Stimulated activated effector memory CD8-positive, alpha-beta T cell treated with anti-CD3 and anti-CD28 coated beads, Interleukin-12 subunit alpha, Interleukin-12 subunit beta, amount 100 ng/mL, for 72 hours (primary cell): Measurements from ENCODE around the gene TRAF1.
A peak's percentile ranks its signal among the peaks of the same experiment; 100 is the strongest.

ENCODE experiments used
- ATAC-seq: fragments of 150-1000 bp; cut with Tn5 transposase; 2 replicates; pipeline ENCODE4 v1.10.0; 2021
- DNase-seq, 2 donors: peaks; one replicate each; pipeline ENCODE4 v3.0.0; 2021 to 2022; ENCODE audit warnings: low spot score in 2 of 2
- H3K27ac Mint-ChIP-seq: one replicate; pipeline ENCODE4 v1.8.0; 2022; ENCODE audit warnings: mild to moderate bottlenecking, mixed read lengths
- H3K36me3 Mint-ChIP-seq: one replicate; pipeline ENCODE4 v1.8.0; 2022; ENCODE audit warnings: mild to moderate bottlenecking, mixed read lengths
- H3K4me1 Mint-ChIP-seq: one replicate; pipeline ENCODE4 v1.8.0; 2022; ENCODE audit warnings: mixed read lengths
- H3K4me3 Mint-ChIP-seq: one replicate; pipeline ENCODE4 v1.8.0; 2022; ENCODE audit warnings: mild to moderate bottlenecking, mixed read lengths
- H3K9me3 Mint-ChIP-seq: one replicate; pipeline ENCODE4 v1.8.0; 2022; ENCODE audit warnings: mixed read lengths

Gene TRAF1

DNA sequence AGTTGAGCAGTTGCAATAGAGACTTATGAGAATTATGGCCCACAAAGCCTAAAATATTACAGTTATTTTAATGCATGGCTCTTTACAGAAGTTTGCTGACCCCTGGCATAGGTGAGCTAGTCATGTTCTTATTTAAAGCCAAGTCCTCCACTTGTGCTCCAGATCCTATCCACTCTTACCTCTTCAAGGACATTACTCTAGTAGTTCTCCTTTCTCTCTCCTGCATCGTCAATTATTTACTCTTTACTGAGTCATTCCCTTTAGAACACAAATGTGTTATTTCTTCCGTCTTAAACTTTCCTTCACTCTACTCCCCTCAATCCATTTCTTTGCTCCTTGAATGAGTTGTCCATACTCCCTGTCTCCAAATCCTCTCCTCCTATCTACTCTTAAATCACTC is 20.6 kb upstream of the TRAF1 start:
- Mint-ChIP-seq H3K9me3 (no peaks in the 10 kb centered on the region), H3K4me3 (no peak overlapping the region), H3K36me3 (no peaks in the 10 kb centered on the region), H3K27ac (no peak overlapping the region), H3K4me1 (no peaks in the 10 kb centered on the region)
- no peak for ATAC-seq
- no peak for DNase-seq

DNA sequence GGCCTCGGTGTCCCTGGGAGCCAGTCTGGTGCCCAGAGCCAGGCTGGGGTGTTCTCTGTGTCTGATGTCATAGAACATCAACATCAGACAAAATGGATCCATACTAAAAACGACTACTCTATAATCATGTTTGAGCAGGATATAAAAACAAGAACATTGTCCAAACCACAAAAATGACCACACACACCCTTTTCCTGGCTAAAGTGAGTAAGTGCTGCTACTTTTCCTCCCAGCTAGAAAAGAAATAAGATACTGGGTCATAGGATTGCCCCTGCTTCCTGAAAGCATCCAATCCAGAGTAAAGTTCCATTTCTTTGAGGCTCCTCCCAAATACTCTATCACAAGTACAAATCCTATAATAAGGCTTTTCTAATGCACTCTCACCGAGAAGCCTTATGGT is 19.7 kb upstream of the TRAF1 start:
- no peak overlapping the region for H3K4me3 Mint-ChIP-seq
- no peaks in the 10 kb centered on the region for H3K9me3 Mint-ChIP-seq
- no peak overlapping the region for H3K27ac Mint-ChIP-seq
- H3K4me1 Mint-ChIP-seq = no peaks in the 10 kb centered on the region
- ATAC-seq = no peak
- no peaks in the 10 kb centered on the region for H3K36me3 Mint-ChIP-seq
- DNase-seq = no peak

DNA sequence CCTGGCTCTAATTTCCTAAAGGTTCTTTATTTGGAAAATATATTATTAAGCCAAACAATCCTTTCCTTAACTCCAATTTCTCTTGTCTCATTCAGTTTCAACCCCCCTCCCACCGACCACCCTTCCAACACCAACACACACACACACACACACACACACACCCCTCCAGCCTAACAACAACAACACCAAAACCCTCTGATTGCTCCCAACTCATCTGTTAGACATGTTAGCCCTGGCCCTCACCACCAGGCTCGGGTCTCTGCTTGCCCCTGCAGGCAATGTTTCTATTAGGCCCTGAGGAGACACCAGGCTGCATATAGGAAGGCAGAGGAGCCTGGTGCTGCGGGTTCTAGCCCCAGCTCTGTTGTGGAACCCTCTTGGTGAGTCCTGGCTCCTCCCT is 18.4 kb upstream of the TRAF1 start:
- H3K4me3 Mint-ChIP-seq = no peak overlapping the region
- ATAC-seq (no peak), DNase-seq (no peak)
- H3K4me1 Mint-ChIP-seq = no peaks in the 10 kb centered on the region
- H3K27ac Mint-ChIP-seq = no peak overlapping the region
- H3K36me3 Mint-ChIP-seq = no peaks in the 10 kb centered on the region
- no peaks in the 10 kb centered on the region for H3K9me3 Mint-ChIP-seq

GRCh38 chr9:120944434-120944843 is 17.8 kb upstream of the TRAF1 start:
- Mint-ChIP-seq H3K4me1 (no peaks in the 10 kb centered on the region), H3K4me3 (no peak overlapping the region), H3K27ac (no peak overlapping the region), H3K36me3 (no peaks in the 10 kb centered on the region), H3K9me3 (no peaks in the 10 kb centered on the region)
- no peak for ATAC-seq
- no peak for DNase-seq

DNA sequence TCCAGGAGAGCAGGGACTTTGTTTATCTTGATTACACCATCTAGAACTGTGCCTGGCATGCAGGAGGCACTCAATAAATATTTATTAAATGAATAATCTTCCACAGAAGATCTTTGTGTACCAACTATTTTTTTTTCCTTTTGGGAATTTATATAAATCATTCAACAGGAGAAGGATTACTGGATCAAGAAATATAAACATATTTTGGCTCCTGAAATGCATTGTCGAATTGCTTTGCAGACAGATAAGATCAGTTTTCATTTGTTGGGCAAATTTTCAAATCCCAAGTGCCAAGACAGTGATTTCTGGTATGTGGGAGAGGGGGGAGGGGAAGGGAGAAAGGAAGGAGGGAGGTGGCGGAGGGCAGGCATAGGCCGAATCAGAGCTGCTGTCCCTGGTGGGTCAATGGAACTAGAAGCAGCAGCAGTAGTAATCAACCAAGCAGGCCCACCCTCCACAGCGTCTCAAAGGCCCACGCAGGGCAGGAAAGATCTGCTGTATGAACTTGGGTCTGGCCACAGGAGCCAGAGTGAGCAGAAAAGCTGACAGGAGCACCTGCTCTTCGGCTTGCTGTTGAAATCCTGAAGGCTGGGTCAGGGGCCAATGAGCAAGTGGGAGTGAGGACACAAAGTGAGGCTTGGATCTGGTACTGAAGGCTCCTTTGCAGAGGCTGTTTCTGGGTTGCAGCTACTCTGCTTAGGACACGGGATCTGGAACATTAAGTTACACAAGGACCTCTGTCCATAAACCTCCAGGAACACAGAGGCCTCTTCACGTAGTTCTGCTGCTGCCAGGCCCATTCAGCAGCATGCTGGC is 15.8 kb upstream of the TRAF1 start:
- H3K4me1 Mint-ChIP-seq = peaks cover 8% of the 10 kb centered on the region
- H3K4me3 Mint-ChIP-seq = no peak overlapping the region
- no peaks in the 10 kb centered on the region for H3K9me3 Mint-ChIP-seq
- no peak for ATAC-seq
- no peak overlapping the region for H3K27ac Mint-ChIP-seq
- no peaks in the 10 kb centered on the region for H3K36me3 Mint-ChIP-seq
- DNase-seq = no peak

- Mint-ChIP-seq H3K4me3 (no peak overlapping the region), H3K27ac (peak overlapping the region; percentile 24), H3K4me1 (peaks cover 19% of the 10 kb centered on the region), H3K36me3 (peaks cover 4% of the 10 kb centered on the region), H3K9me3 (no peaks in the 10 kb centered on the region)
- ATAC-seq (no peak), DNase-seq (no peak)
Measured at GRCh38 chr9:120941046-120941770, 14.6 kb upstream of the TRAF1 start.

GRCh38 chr9:120940573-120940972 is 14.0 kb upstream of the TRAF1 start:
- Mint-ChIP-seq H3K36me3 (peaks cover 4% of the 10 kb centered on the region), H3K9me3 (no peaks in the 10 kb centered on the region), H3K4me1 (peaks cover 25% of the 10 kb centered on the region), H3K27ac (no peak overlapping the region), H3K4me3 (no peak overlapping the region)
- ATAC-seq = no peak
- no peak for DNase-seq

- H3K36me3 Mint-ChIP-seq = peaks cover 4% of the 10 kb centered on the region
- H3K9me3 Mint-ChIP-seq = no peaks in the 10 kb centered on the region
- no peak overlapping the region for H3K4me3 Mint-ChIP-seq
- peaks cover 41% of the 10 kb centered on the region for H3K4me1 Mint-ChIP-seq
- ATAC-seq (no peak), DNase-seq (no peak)
- no peak overlapping the region for H3K27ac Mint-ChIP-seq
Measured at GRCh38 chr9:120938851-120939250, 12.3 kb upstream of the TRAF1 start.

- Mint-ChIP-seq H3K4me3 (no peak overlapping the region), H3K36me3 (peaks cover 4% of the 10 kb centered on the region), H3K27ac (peak overlapping the region; percentile 100), H3K9me3 (no peaks in the 10 kb centered on the region), H3K4me1 (peaks cover 52% of the 10 kb centered on the region)
- ATAC-seq (no peak), DNase-seq (no peak)
Measured at GRCh38 chr9:120937596-120937995, 11.0 kb upstream of the TRAF1 start.

DNA sequence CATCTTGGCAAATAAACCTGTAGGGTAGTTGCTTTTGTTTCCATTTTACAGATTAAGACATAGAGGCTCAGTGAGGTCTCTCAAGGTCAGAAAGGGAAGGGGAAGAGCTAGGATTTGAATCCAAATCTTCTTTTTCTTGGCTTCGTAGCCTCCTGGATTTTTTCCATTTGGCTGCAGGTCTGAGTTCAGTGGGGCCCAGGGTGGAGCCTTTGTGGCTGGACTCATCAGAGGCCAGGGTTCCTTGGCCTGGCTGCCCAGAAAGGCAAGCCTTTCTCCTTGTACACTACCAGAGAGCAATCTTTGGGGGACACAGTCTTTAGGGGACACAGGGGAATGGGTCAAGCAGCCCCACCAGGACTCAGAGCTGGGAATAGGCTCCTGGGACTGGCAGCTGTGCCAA is 10.5 kb upstream of the TRAF1 start:
- peaks cover 4% of the 10 kb centered on the region for H3K36me3 Mint-ChIP-seq
- no peak for DNase-seq
- no peak for ATAC-seq
- H3K9me3 Mint-ChIP-seq = no peaks in the 10 kb centered on the region
- peak overlapping the region; percentile 100 for H3K27ac Mint-ChIP-seq
- H3K4me1 Mint-ChIP-seq = peaks cover 56% of the 10 kb centered on the region
- H3K4me3 Mint-ChIP-seq = peak overlapping the region; percentile 48

DNA sequence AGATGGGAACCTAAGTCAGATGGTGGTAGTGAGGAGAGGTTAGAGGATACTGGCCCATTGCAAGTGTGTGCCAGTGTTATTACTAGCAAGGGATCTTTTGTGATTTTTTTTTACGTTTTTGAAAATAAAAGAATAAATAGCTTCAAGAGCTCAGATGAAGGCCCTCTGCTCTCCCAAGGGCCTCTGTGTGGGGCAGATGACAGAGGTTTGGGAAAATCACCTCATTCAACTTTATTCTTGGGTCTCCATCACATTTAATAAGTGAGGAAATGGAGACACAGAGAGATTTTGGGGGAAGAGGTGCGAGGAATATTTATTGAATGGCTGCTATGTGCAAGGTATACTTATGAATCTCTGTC is 10.1 kb upstream of the TRAF1 start:
- peaks cover 5% of the 10 kb centered on the region for H3K36me3 Mint-ChIP-seq
- H3K27ac Mint-ChIP-seq = peak overlapping the region; percentile 100
- DNase-seq (no peak), ATAC-seq (no peak)
- H3K4me1 Mint-ChIP-seq = peaks cover 60% of the 10 kb centered on the region
- H3K9me3 Mint-ChIP-seq = no peaks in the 10 kb centered on the region
- H3K4me3 Mint-ChIP-seq = peak overlapping the region; percentile 48

GRCh38 chr9:120936011-120936763 is 9.6 kb upstream of the TRAF1 start:
- Mint-ChIP-seq H3K9me3 (no peaks in the 10 kb centered on the region), H3K4me1 (peaks cover 66% of the 10 kb centered on the region), H3K36me3 (peaks cover 11% of the 10 kb centered on the region), H3K4me3 (peak overlapping the region; percentile 48), H3K27ac (peak overlapping the region; percentile 100)
- ATAC-seq (peak; percentile 83), DNase-seq (peak; percentile 90 to 94)

DNA sequence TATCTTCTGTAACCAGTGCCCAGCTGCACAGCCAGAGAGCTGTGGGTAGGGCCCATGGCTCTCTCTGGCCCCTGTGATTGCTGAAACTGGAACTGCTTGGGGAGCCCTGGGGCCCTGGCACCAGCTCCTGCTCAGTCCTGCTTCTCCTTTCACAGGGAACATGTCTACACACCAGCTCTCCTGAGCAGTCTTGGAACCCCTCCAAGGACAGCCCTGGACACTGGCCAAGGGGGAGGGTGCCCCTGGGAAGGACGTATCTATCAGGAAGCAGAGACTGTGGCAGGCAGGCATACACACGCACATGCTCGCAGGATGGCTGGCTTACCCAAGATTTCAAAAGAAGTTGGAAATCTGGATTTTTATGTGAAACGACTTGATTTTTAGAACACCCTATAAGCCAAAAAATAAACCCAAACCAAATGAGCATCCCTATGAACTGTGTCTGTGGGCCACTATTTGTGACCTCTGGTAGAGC is 8.8 kb upstream of the TRAF1 start:
- DNase-seq (peak in 1 of 2 donors; percentile 62), ATAC-seq (no peak)
- peak overlapping the region; percentile 100 for H3K27ac Mint-ChIP-seq
- H3K4me1 Mint-ChIP-seq = peaks cover 71% of the 10 kb centered on the region
- no peaks in the 10 kb centered on the region for H3K9me3 Mint-ChIP-seq
- peak overlapping the region; percentile 48 for H3K4me3 Mint-ChIP-seq
- peaks cover 14% of the 10 kb centered on the region for H3K36me3 Mint-ChIP-seq

GRCh38 chr9:120934281-120934680 is 7.7 kb upstream of the TRAF1 start:
- Mint-ChIP-seq H3K4me3 (peak overlapping the region; percentile 87), H3K36me3 (peaks cover 14% of the 10 kb centered on the region), H3K9me3 (no peaks in the 10 kb centered on the region), H3K27ac (peak overlapping the region; percentile 100), H3K4me1 (peaks cover 82% of the 10 kb centered on the region)
- DNase-seq (no peak), ATAC-seq (no peak)

DNA sequence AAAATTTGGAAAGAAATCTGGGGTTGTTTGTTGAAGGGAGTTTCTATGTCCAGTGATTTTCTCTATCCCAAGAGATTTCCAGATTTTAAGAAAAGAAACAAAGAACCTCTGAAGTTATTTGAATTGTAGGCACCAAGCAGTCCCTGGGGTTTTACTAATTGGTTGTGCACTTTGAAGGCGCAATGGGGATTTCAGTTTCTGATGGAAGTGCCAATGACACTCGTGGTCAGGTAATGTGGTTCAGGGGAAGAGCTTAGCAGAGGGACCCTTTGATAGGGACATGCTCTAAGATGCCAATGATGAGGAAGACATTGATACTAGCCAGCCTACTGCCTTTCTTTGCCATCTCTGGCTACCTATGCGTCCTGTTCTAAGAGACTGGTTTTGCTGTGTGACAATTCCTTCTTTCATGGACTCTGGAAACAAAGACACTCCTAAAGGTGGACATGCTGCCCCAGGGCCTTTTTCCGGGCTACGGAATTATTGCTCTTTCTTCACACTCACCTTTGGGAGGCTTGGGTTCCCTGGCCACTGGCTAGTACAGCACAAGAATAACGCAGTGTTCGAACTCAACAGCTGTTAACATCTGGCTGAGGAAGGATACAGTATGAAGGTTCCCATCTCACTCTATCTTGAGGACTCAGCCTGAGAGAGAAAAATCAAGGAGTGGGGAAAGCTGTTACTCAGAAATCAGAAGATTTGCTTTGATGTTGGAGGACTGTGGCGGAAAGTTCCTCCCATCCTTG is 6.9 kb upstream of the TRAF1 start:
- H3K9me3 Mint-ChIP-seq = no peaks in the 10 kb centered on the region

More for the DNA sequence above, 6.9 kb upstream of the TRAF1 start:
- Mint-ChIP-seq H3K36me3 (peaks cover 16% of the 10 kb centered on the region), H3K4me1 (peaks cover 85% of the 10 kb centered on the region), H3K27ac (peak overlapping the region; percentile 100), H3K4me3 (peak overlapping the region; percentile 87)
- DNase-seq (no peak), ATAC-seq (no peak)
